HepG2 (cell line): ENCODE results near the gene CYLD. TPM values are rescaled to one million over a fixed set of nuclear protein-coding genes. Genes with fewer than 3 reads are reported as not detected.

Experiments
- GABPB1 ChIP-seq: IDR thresholded peaks from 2 replicates; pipeline ENCODE4 v1.6.1; 2016; ENCODE audit warnings: mild to moderate bottlenecking, missing genetic modification reagents, moderate library complexity, missing compliant biosample characterization
- HMG20A ChIP-seq: IDR thresholded peaks from 2 replicates; pipeline ENCODE4 v1.6.1; 2016; ENCODE audit warnings: borderline replicate concordance
- IRF2 ChIP-seq: IDR thresholded peaks from 2 replicates; pipeline ENCODE4 v1.6.1; 2018; ENCODE audit warnings: missing genetic modification reagents, missing compliant biosample characterization
- KMT2A ChIP-seq: sonication (generic); formaldehyde crosslinking; IDR thresholded peaks from 2 replicates; pipeline ENCODE4 v1.4.0; 2020; ENCODE audit warnings: missing genetic modification reagents
- MEF2D ChIP-seq: sonication (generic); formaldehyde crosslinking; IDR thresholded peaks from 2 replicates; pipeline ENCODE4 v1.5.1; 2020; ENCODE audit warnings: mild to moderate bottlenecking, missing genetic modification reagents
- MIER2 ChIP-seq: IDR thresholded peaks from 2 replicates; pipeline ENCODE4 v1.6.1; 2016; ENCODE audit warnings: missing biosample characterization, missing genetic modification reagents
- PHF20 ChIP-seq: sonication (generic); formaldehyde crosslinking; IDR thresholded peaks from 2 replicates; pipeline ENCODE4 v1.5.0; 2020; ENCODE audit warnings: mild to moderate bottlenecking, missing genetic modification reagents
- PPARG ChIP-seq: conservative IDR thresholded peaks from 2 replicates; pipeline ENCODE4 v1.6.1; 2016; ENCODE audit warnings: missing biosample characterization, missing genetic modification reagents
- SALL2 ChIP-seq: sonication (generic); formaldehyde crosslinking; IDR thresholded peaks from 2 replicates; pipeline ENCODE4 v1.8.1; 2023; ENCODE audit warnings: mild to moderate bottlenecking, missing genetic modification reagents, inconsistent platforms
- SPEN ChIP-seq: sonication (generic); formaldehyde crosslinking; IDR thresholded peaks from 2 replicates; pipeline ENCODE4 v1.5.1; 2020; ENCODE audit warnings: low read depth, mild to moderate bottlenecking, missing genetic modification reagents
- SRF ChIP-seq: IDR thresholded peaks from 2 replicates; pipeline ENCODE4 v1.6.1; 2011; ENCODE audit warnings: mild to moderate bottlenecking, low read depth, low read length, moderate library complexity
- TAF1 ChIP-seq: sonication (generic); formaldehyde crosslinking; IDR thresholded peaks from 2 replicates; pipeline ENCODE4 v1.4.0; 2020; ENCODE audit warnings: missing genetic modification reagents
- ZIK1 ChIP-seq: sonication (generic); formaldehyde crosslinking; IDR thresholded peaks from 2 replicates; pipeline ENCODE4 v1.5.0; 2020; ENCODE audit warnings: mild to moderate bottlenecking, low read depth, missing genetic modification reagents, borderline replicate concordance
- ZMYM4 ChIP-seq: sonication (generic); formaldehyde crosslinking; IDR thresholded peaks from 2 replicates; pipeline ENCODE4 v1.8.1; 2023; ENCODE audit warnings: mild to moderate bottlenecking, missing genetic modification reagents
- ZNF224 ChIP-seq: sonication (generic); formaldehyde crosslinking; IDR thresholded peaks from 2 replicates; pipeline ENCODE4 v1.5.0; 2020; ENCODE audit warnings: mild to moderate bottlenecking, missing genetic modification reagents
- ZNF501 ChIP-seq: sonication (generic); formaldehyde crosslinking; IDR thresholded peaks from 2 replicates; pipeline ENCODE4 v1.5.1; 2020; ENCODE audit warnings: mild to moderate bottlenecking, moderate library complexity, missing genetic modification reagents
- polyA plus RNA-seq, 8 experiments: library from polyadenylated mRNA; depleted of rRNA in 3 of 8; stranded (reverse) in 7 of 8; unstranded in 1 of 8; fragments of >200 nt; fragmentation: Illumina TruSeq in 4 of 8; extraction: Trizol in 4 of 8; gene quantifications; 2 replicates each; pipeline versions ENCODE4 v1.2.1 to v1.2.3, GENCODE V29; 2011 to 2016; ENCODE audit warnings: low read depth in 4 of 8, missing spikeins in 1 of 8, mixed read lengths in 1 of 8; ENCODE audit not compliant: insufficient read depth in 1 of 8
- total RNA-seq, 5 experiments: library from RNA; depleted of rRNA; stranded (reverse); fragments of >200 nt; fragmentation: Illumina TruSeq; extraction: Trizol; gene quantifications; 2 replicates each; pipeline ENCODE4 v1.2.3, GENCODE V29; 2016; ENCODE audit warnings: low read depth in 1 of 5
- TF ChIP-seq, protein P1 (sequence below): sonication (generic); formaldehyde crosslinking; IDR thresholded peaks from 2 replicates; pipeline ENCODE4 v1.8.0; 2023; ENCODE audit warnings: mild to moderate bottlenecking, missing genetic modification reagents
- TF ChIP-seq, protein P2 (sequence below): sonication (generic); formaldehyde crosslinking; conservative IDR thresholded peaks from 2 replicates; pipeline ENCODE4 v1.5.0; 2020; ENCODE audit warnings: missing genetic modification reagents
- TF ChIP-seq, protein P3 (sequence below): sonication (generic); formaldehyde crosslinking; IDR thresholded peaks from 2 replicates; pipeline ENCODE4 v1.5.0; 2020; ENCODE audit warnings: missing genetic modification reagents
- TF ChIP-seq, protein P4 (sequence below): sonication (generic); formaldehyde crosslinking; IDR thresholded peaks from 2 replicates; pipeline ENCODE4 v1.4.0; 2020; ENCODE audit warnings: missing genetic modification reagents, borderline replicate concordance
- TF ChIP-seq, protein P5 (sequence below): IDR thresholded peaks from 2 replicates; pipeline ENCODE4 v1.6.1; 2016; ENCODE audit warnings: mild to moderate bottlenecking, missing biosample characterization, missing genetic modification reagents

Gene CYLD
- total and polyA plus RNA-seq, 2 of the 13 experiments (the other 11 are each of a cell fraction or from before 2014, with no cell fraction given) = 6.1 to 11.4 TPM

DNA sequence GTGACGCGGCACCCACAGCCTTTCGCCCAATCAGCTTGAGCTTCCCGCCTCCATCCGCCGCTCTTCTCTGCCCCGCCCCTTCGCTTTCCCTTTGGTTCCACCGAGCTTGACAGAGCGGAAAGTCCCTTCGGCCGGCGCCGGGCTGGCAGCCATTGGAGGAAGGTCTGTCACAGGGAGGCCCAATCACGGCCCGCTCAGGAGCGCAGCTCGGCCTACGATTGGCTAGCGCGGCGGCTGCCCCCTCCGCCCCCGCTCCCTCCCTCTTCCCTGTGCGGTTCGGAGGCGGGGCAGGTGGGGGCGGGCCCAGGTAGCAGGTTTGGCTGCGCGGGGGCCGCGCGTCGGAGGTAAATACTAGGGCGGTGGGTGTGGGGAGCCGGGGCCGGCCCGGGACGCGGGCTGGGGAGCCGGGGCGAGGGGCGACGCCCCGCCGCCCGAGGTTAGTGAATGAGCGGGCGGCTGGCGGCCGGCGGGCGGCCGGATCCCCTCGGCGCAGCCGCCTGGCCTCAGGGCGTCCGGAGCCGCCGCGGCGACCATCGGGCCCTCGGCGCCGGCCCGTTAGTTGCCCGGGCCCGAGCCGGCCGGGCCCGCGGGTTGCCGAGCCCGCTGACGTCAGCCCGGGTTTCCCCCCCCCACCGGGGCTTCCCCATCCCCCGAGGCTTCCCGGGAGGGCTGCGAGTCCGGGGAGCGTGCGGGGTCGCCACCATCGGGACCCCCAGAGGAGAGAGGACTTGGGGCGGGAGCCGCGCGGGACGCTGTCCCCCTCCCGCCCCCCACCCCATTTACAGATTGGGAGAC, at the start of gene CYLD (continued):
- TF ChIP-seq, protein P1, sequence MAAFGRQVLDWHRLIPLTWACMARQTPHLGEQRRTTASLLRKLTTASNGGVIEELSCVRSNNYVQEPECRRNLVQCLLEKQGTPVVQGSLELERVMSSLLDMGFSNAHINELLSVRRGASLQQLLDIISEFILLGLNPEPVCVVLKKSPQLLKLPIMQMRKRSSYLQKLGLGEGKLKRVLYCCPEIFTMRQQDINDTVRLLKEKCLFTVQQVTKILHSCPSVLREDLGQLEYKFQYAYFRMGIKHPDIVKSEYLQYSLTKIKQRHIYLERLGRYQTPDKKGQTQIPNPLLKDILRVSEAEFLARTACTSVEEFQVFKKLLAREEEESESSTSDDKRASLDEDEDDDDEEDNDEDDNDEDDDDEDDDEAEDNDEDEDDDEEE (CRISPR knock-in tag) = no peak
- TF ChIP-seq IRF2 (CRISPR knock-in tag) (peak; percentile 86), SRF (peak; percentile 6; the same call in 1 of the 2 replicates), MEF2D (CRISPR knock-in tag) (peak; percentile 39; the same call in 1 of the 2 replicates), KMT2A (CRISPR knock-in tag) (peak; percentile 75), ZNF224 (CRISPR knock-in tag) (0 out of 2 replicates have a peak, but pooled peaks have one; percentile 40), GABPB1 (CRISPR knock-in tag) (peak; percentile 95), SALL2 (CRISPR knock-in tag) (peak; percentile 70; the same call in 1 of the 2 replicates), PHF20 (CRISPR knock-in tag) (peak; percentile 69), HMG20A (no peak), SPEN (CRISPR knock-in tag) (peak; percentile 93), ZMYM4 (CRISPR knock-in tag) (peak; percentile 99), ZIK1 (CRISPR knock-in tag) (no peak), ZNF501 (CRISPR knock-in tag) (peak; percentile 93), MIER2 (CRISPR knock-in tag) (0 out of 2 replicates have a peak, but pooled peaks have one; percentile 12), TAF1 (CRISPR knock-in tag) (peak; percentile 56; the same call in 1 of the 2 replicates), PPARG (0 out of 2 replicates have a peak, but pooled peaks have one; percentile 40)
- TF ChIP-seq, protein P2, sequence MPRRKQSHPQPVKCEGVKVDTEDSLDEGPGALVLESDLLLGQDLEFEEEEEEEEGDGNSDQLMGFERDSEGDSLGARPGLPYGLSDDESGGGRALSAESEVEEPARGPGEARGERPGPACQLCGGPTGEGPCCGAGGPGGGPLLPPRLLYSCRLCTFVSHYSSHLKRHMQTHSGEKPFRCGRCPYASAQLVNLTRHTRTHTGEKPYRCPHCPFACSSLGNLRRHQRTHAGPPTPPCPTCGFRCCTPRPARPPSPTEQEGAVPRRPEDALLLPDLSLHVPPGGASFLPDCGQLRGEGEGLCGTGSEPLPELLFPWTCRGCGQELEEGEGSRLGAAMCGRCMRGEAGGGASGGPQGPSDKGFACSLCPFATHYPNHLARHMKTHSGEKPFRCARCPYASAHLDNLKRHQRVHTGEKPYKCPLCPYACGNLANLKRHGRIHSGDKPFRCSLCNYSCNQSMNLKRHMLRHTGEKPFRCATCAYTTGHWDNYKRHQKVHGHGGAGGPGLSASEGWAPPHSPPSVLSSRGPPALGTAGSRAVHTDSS (CRISPR knock-in tag) = 0 out of 2 replicates have a peak, but pooled peaks have one; percentile 74
- TF ChIP-seq, protein P3, sequence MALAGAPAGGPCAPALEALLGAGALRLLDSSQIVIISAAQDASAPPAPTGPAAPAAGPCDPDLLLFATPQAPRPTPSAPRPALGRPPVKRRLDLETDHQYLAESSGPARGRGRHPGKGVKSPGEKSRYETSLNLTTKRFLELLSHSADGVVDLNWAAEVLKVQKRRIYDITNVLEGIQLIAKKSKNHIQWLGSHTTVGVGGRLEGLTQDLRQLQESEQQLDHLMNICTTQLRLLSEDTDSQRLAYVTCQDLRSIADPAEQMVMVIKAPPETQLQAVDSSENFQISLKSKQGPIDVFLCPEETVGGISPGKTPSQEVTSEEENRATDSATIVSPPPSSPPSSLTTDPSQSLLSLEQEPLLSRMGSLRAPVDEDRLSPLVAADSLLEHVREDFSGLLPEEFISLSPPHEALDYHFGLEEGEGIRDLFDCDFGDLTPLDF (CRISPR knock-in tag) = peak; percentile 63; the same call in 1 of the 2 replicates
- TF ChIP-seq, protein P4, sequence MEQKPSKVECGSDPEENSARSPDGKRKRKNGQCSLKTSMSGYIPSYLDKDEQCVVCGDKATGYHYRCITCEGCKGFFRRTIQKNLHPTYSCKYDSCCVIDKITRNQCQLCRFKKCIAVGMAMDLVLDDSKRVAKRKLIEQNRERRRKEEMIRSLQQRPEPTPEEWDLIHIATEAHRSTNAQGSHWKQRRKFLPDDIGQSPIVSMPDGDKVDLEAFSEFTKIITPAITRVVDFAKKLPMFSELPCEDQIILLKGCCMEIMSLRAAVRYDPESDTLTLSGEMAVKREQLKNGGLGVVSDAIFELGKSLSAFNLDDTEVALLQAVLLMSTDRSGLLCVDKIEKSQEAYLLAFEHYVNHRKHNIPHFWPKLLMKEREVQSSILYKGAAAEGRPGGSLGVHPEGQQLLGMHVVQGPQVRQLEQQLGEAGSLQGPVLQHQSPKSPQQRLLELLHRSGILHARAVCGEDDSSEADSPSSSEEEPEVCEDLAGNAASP (CRISPR knock-in tag) = peak; percentile 56
- TF ChIP-seq, protein P5, sequence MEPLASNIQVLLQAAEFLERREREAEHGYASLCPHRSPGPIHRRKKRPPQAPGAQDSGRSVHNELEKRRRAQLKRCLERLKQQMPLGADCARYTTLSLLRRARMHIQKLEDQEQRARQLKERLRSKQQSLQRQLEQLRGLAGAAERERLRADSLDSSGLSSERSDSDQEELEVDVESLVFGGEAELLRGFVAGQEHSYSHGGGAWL (CRISPR knock-in tag) = peak; percentile 81
